Left lung (tissue), 10 donors: ENCODE results near the gene UBXN2A. TPM values are rescaled to one million over a fixed set of nuclear protein-coding genes. Genes with fewer than 3 reads are reported as not detected.

Experiments
- ATAC-seq: fragments of 200-7000 bp; cut with Tn5 transposase; one replicate; pipeline ENCODE4 v1.9.1; 2020; ENCODE audit warnings: moderate library complexity
- DNase-seq, 4 donors: peaks; one replicate each; pipeline ENCODE4 v3.0.0-alpha.2; 2013 to 2020
- H3K27ac ChIP-seq, 2 donors: fragments of 200-600 bp; sonication (generic) in 1 of 2; one replicate each; pipeline versions ENCODE4 v1.5.0 to v1.8.0; 2020 to 2021
- H3K27me3 ChIP-seq, 2 donors: fragments of 200-600 bp; sonication (generic) in 1 of 2; one replicate each; pipeline versions ENCODE4 v1.5.0 to v1.8.0; 2020 to 2021
- H3K36me3 ChIP-seq, 2 donors: fragments of 200-600 bp; sonication (generic) in 1 of 2; one replicate each; pipeline versions ENCODE4 v1.5.0 to v1.8.0; 2020 to 2021
- H3K4me1 ChIP-seq, 2 donors: fragments of 200-600 bp; one replicate each; pipeline ENCODE4 v1.8.0; 2021
- H3K4me3 ChIP-seq, 2 donors: fragments of 200-600 bp; sonication (generic) in 1 of 2; one replicate each; pipeline versions ENCODE4 v1.5.0 to v1.8.0; 2020 to 2021; ENCODE audit warnings: mild to moderate bottlenecking in 1 of 2
- H3K9me3 ChIP-seq, 2 donors: fragments of 200-600 bp; sonication (generic) in 1 of 2; one replicate each; pipeline versions ENCODE4 v1.5.0 to v1.8.0; 2020 to 2021
- intact Hi-C, 2 donors: fragments of 100-400 bp; cut with DNase I; formaldehyde crosslinking; loops; one replicate each; pipeline versions ENCODE4 v1.11.2 to v1.14.2; 2022
- polyA plus RNA-seq, 6 donors: library from polyadenylated mRNA; unstranded; fragments of 120-200 nt; gene quantifications; one replicate each; pipeline ENCODE4 v1.2.1, GENCODE V29; 2013; ENCODE audit not compliant: insufficient read length in 6 of 6
- total RNA-seq, 2 donors: library from RNA; stranded (reverse); fragmentation: NEBNext Ultra II Directional; extraction: Animal tissue kit (Norgen Biotek cat#: 25700); gene quantifications; one replicate each; pipeline ENCODE4 v1.2.1, GENCODE V29; 2021
- TF ChIP-seq, protein P1 (sequence below), 2 donors: fragments of 200-600 bp; sonication (generic) in 1 of 2; IDR thresholded peaks; one replicate each; pipeline versions ENCODE4 v1.5.0 to v1.8.0; 2021; ENCODE audit warnings: antibody characterized with exemption in 2 of 2
- donor health status: DM: no; HTN: yes; CAD: no.
- donor health status: DM: no; HTN: no; CAD: no.

The UBXN2A gene
- total and polyA plus RNA-seq, 8 donors = 13.4 to 24.1 (median 21.4) TPM

DNA sequence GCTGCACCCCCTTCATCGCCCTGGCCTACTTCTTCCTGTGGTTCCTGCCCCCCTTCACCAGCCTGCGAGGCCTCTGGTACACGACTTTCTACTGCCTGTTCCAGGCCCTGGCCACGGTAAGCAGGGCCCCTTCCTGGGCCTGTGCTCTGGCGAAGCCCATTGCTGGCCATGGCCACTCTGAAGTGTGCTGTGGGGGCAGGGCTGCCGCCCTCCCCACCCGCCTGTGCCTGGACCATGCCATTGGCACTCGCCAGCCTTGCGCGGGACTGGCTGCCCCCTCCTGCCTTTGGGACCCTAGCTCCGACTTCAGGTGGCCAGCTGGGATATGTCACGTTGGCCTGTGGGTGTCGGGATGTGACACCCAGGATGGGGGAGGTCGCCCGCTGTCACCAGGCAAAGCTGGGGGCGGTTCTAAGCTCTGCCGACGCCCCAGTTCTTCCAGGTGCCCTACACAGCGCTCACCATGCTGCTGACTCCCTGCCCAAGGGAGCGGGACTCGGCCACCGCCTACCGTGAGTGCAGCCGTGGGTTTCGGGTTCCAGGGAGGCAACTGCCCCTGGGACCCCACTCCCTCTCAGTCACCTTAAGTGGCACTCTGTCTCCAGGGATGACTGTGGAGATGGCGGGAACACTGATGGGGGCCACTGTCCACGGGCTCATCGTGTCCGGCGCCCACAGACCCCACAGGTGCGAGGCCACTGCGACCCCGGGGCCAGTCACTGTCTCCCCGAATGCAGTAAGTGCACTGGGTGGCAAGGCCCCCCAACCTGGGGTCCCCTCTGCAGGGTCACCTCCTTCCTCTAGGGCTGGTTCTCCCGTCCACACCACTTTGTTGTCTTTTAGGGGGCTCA is 76.8 kb downstream of the UBXN2A start:
- no peak for ATAC-seq
- DNase-seq = no peak
- H3K27me3 ChIP-seq = peaks cover 0 to 11% of the 10 kb centered on the region in 2 donors
- TF ChIP-seq, protein P1, sequence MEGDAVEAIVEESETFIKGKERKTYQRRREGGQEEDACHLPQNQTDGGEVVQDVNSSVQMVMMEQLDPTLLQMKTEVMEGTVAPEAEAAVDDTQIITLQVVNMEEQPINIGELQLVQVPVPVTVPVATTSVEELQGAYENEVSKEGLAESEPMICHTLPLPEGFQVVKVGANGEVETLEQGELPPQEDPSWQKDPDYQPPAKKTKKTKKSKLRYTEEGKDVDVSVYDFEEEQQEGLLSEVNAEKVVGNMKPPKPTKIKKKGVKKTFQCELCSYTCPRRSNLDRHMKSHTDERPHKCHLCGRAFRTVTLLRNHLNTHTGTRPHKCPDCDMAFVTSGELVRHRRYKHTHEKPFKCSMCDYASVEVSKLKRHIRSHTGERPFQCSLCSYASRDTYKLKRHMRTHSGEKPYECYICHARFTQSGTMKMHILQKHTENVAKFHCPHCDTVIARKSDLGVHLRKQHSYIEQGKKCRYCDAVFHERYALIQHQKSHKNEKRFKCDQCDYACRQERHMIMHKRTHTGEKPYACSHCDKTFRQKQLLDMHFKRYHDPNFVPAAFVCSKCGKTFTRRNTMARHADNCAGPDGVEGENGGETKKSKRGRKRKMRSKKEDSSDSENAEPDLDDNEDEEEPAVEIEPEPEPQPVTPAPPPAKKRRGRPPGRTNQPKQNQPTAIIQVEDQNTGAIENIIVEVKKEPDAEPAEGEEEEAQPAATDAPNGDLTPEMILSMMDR (IDR thresholded peaks at IDR 0.05) = no peak
- intact Hi-C loops = no loop called here
- H3K4me3 ChIP-seq = no peak overlapping the region
- no peaks in the 10 kb centered on the region for H3K36me3 ChIP-seq
- no peaks in the 10 kb centered on the region for H3K4me1 ChIP-seq
- H3K9me3 ChIP-seq = no peaks in the 10 kb centered on the region
- H3K27ac ChIP-seq = no peak overlapping the region

DNA sequence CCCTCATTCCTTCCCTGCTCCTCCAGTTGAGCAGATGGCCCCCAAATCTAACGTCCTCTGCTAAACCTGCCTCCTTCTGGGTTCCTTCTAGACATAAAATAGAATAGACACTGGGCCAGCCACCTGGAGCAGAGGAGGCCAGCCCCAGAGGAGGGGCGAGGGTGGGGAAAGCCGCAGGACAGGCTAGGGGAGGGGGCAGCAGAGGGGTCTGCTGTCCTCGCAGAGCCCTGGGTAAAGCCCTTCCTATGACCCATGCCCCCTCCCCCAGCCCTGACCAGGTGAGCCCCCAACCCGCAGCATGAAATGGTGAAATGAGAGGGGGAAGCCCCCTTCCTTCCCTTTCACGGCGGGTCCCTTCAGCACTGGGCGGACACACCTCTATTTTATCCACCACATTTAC is 77.4 kb downstream of the UBXN2A start:
- TF ChIP-seq, protein P1 (IDR thresholded peaks at IDR 0.05) = no peak

DNA sequence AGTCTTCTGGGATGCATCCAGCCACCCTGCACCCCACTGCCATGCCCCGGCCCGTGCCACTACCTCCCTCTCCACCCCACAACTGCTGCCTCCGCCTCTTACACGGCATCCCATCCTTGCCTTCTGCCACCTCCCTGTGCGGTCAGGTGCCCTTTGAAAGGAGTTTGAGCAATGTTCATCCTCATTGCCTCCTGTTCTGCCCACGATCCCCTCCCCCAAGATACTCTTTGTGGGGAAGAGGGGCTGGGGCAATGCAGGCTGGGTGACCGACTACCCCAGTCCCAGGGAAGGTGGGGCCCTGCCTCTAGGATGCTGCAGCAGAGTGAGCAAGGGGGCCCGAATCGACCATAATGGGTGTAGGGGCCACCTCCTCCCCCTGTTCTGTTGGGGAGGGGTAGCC is 78.0 kb downstream of the UBXN2A start:
- Histone ChIP-seq H3K36me3 (peaks cover 0 to 7% of the 10 kb centered on the region in 2 donors), H3K4me1 (no peaks in the 10 kb centered on the region), H3K4me3 (no peak overlapping the region), H3K27ac (no peak overlapping the region), H3K27me3 (no peaks in the 10 kb centered on the region), H3K9me3 (no peaks in the 10 kb centered on the region)
- intact Hi-C loops = no loop called here
- TF ChIP-seq, protein P1 (IDR thresholded peaks at IDR 0.05) = no peak
- DNase-seq = no peak
- ATAC-seq = no peak

More for the DNA sequence above, 77.4 kb downstream of the UBXN2A start:
- DNase-seq (no peak), ATAC-seq (no peak)
- Histone ChIP-seq H3K27me3 (peaks cover 0 to 5% of the 10 kb centered on the region in 2 donors), H3K27ac (no peak overlapping the region), H3K4me3 (no peak overlapping the region), H3K9me3 (no peaks in the 10 kb centered on the region), H3K36me3 (peaks cover 0 to 2% of the 10 kb centered on the region in 2 donors), H3K4me1 (no peaks in the 10 kb centered on the region)
- intact Hi-C loops = no loop called here

DNA sequence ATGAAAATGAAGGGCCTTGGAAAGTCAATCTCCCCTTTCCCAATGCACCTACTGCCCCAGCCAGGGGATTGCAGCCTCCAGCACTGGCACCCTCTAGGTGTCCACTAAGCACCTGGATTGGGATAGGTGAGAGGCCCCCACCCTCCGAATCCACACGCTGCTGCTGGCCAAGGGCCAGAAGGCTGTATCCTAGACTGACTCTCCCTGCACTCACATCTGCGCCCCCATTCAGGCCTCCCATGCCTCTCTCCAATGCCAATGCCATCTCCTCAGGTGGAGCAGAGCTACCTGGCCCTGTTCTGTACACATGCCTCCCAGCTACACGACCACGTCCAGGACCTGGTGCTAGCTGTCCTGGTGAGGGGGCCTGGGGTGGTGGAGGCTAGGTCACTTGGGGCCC is 79.5 kb downstream of the UBXN2A start:
- ATAC-seq = no peak
- Histone ChIP-seq H3K27ac (no peak overlapping the region), H3K36me3 (peaks cover 0 to 21% of the 10 kb centered on the region in 2 donors), H3K4me3 (no peak overlapping the region), H3K27me3 (no peaks in the 10 kb centered on the region), H3K4me1 (no peaks in the 10 kb centered on the region), H3K9me3 (no peaks in the 10 kb centered on the region)
- TF ChIP-seq, protein P1 (IDR thresholded peaks at IDR 0.05) = no peak
- DNase-seq = no peak
- intact Hi-C loops = no loop called here

DNA sequence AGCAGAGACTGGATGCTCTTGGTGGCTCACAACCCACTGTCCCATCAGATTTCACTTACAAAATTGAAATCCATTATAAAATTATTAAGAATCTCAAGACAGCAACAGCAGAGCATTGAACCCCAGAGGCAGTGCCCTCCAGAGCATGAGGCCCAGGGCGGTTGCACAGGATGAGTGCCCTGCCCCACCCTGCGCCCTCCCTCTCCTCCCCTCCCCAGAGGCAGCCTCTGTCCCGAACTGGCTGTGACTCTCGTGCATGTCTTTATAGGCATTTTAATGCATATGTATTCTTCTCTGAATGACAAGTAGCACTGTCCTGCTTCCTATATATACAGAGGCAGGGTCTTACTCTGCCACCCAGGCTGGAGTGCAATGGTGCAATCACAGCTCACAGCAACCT is 80.0 kb downstream of the UBXN2A start:
- no peak overlapping the region for H3K4me3 ChIP-seq
- no peaks in the 10 kb centered on the region for H3K9me3 ChIP-seq
- H3K27ac ChIP-seq = no peak overlapping the region
- no peak for ATAC-seq
- H3K27me3 ChIP-seq = no peaks in the 10 kb centered on the region
- no peak for DNase-seq
- intact Hi-C loops = no loop called here
- TF ChIP-seq, protein P1 (IDR thresholded peaks at IDR 0.05) = no peak
- peaks cover 0 to 26% of the 10 kb centered on the region in 2 donors for H3K36me3 ChIP-seq
- no peaks in the 10 kb centered on the region for H3K4me1 ChIP-seq
